IPS-NIHi7 (cell line): Measurements from ENCODE around the gene GAN.
A peak's percentile ranks its signal among the peaks of the same experiment; 100 is the strongest.
"Not testable (repeated sequence)": the region's sequence is repeated elsewhere in the genome, so short reads cannot be mapped to it uniquely, and the experiment has no call there.

Source experiments
- DNase-seq: peaks from one replicate; pipeline ENCODE4 v3.0.0; 2012; ENCODE audit warnings: mixed read lengths; ENCODE audit errors: extremely low spot score

The GAN gene

GRCh38 chr16:81399909-81400308, 85.1 kb downstream of the GAN start:
- no peak for DNase-seq

- DNase-seq, result no peak
Measured at GRCh38 chr16:81401035-81401950, 86.5 kb downstream of the GAN start.

GRCh38 chr16:81403208-81403600, 88.4 kb downstream of the GAN start:
- no peak for DNase-seq

- DNase-seq, result peak; percentile 94
Measured at GRCh38 chr16:81403601-81404391, 89.0 kb downstream of the GAN start.

GRCh38 chr16:81405002-81405401, 90.2 kb downstream of the GAN start:
- not testable (repeated sequence) for DNase-seq

GRCh38 chr16:81405702-81406113, 90.9 kb downstream of the GAN start:
- peak; percentile 77 for DNase-seq

GRCh38 chr16:81408409-81408950, 93.7 kb downstream of the GAN start:
- no peak for DNase-seq

- DNase-seq, result no peak
Measured at GRCh38 chr16:81409016-81409556, 94.3 kb downstream of the GAN start.

GRCh38 chr16:81410643-81411293, 96.0 kb downstream of the GAN start:
- no peak for DNase-seq

- no peak for DNase-seq
Measured at GRCh38 chr16:81413245-81413990, 98.7 kb downstream of the GAN start.

- DNase-seq, result peak; percentile 50
Measured at GRCh38 chr16:81415751-81416150, 101.0 kb downstream of the GAN start.

- no peak for DNase-seq
Measured at GRCh38 chr16:81416749-81417148, 102.0 kb downstream of the GAN start.

- DNase-seq, result no peak
Measured at GRCh38 chr16:81417210-81417609, 102.4 kb downstream of the GAN start.

GRCh38 chr16:81419806-81420205, 105.0 kb downstream of the GAN start:
- no peak for DNase-seq

GRCh38 chr16:81421126-81421525, 106.4 kb downstream of the GAN start:
- no peak for DNase-seq

GRCh38 chr16:81421536-81421935, 106.8 kb downstream of the GAN start:
- no peak for DNase-seq

- not testable (repeated sequence) for DNase-seq
Measured at GRCh38 chr16:81422153-81422552, 107.4 kb downstream of the GAN start.

- no peak for DNase-seq
Measured at GRCh38 chr16:81424771-81425170, 110.0 kb downstream of the GAN start.

- no peak for DNase-seq
Measured at GRCh38 chr16:81427219-81427618, 112.5 kb downstream of the GAN start.

GRCh38 chr16:81429045-81429521, 114.3 kb downstream of the GAN start:
- peak; percentile 84 for DNase-seq
